NCI-H345 (cell line): ENCODE results near the gene CCDC24.

Experiments
- DNase-seq: peaks from one replicate; lab custom pipeline; 2025; lab: John Stamatoyannopoulos, UW

The CCDC24 gene

GRCh38 chr1:44040418-44040817 is 49.0 kb downstream of the CCDC24 start:
- no peak for DNase-seq

- DNase-seq = no peak
Measured at GRCh38 chr1:44040846-44041245, 49.4 kb downstream of the CCDC24 start.

- no peak for DNase-seq
Measured at GRCh38 chr1:44043176-44044070, 52.0 kb downstream of the CCDC24 start.

GRCh38 chr1:44044071-44044801 is 52.8 kb downstream of the CCDC24 start:
- no peak for DNase-seq

GRCh38 chr1:44045064-44045463 is 53.7 kb downstream of the CCDC24 start:
- no peak for DNase-seq
